GM23338 (cell line): ENCODE data around the gene NOX4. TPM values are rescaled to one million over a fixed set of nuclear protein-coding genes. Genes with fewer than 3 reads are reported as not detected.

Experiments used
- ATAC-seq: fragments of 200-7000 bp; cut with Tn5 transposase; 3 replicates; pipeline ENCODE4 v1.9.1; 2020
- DNase-seq: peaks from one replicate; pipeline ENCODE4 v3.0.0-alpha.2; 2015; ENCODE audit warnings: low spot score
- H2AFZ ChIP-seq: fragments of 200-600 bp; sonication (generic); 2 replicates; pipeline ENCODE4 v1.8.0; 2016; ENCODE audit warnings: antibody characterized with exemption, mild to moderate bottlenecking, moderate library complexity
- H3F3A ChIP-seq: fragments of 200-600 bp; sonication (generic); replicated peaks from 2 replicates; pipeline ENCODE4 v1.8.0; 2017; ENCODE audit warnings: antibody characterized with exemption, mixed run types, low read depth
- H3K27ac ChIP-seq: fragments of 200-600 bp; sonication (generic); 2 replicates; pipeline ENCODE4 v1.6.1; 2016; ENCODE audit warnings: low read depth
- H3K27me3 ChIP-seq: fragments of 200-600 bp; sonication (generic); 2 replicates; pipeline ENCODE4 v1.8.0; 2016; ENCODE audit warnings: mild to moderate bottlenecking, mixed run types, moderate library complexity; ENCODE audit not compliant: insufficient read depth
- H3K36me3 ChIP-seq: fragments of 200-600 bp; sonication (generic); 2 replicates; pipeline ENCODE4 v1.8.0; 2016; ENCODE audit warnings: mild to moderate bottlenecking; ENCODE audit not compliant: insufficient read depth
- H3K4me1 ChIP-seq: fragments of 200-600 bp; sonication (generic); 2 replicates; pipeline ENCODE4 v1.8.0; 2016; ENCODE audit warnings: mild to moderate bottlenecking, moderate library complexity; ENCODE audit not compliant: insufficient read depth
- H3K4me2 ChIP-seq: fragments of 200-600 bp; sonication (generic); 2 replicates; pipeline ENCODE4 v1.7.1; 2017; ENCODE audit warnings: mixed run types
- H3K4me3 ChIP-seq: fragments of 200-600 bp; sonication (generic); 2 replicates; pipeline ENCODE4 v1.6.1; 2016; ENCODE audit warnings: mixed run types
- H3K79me2 ChIP-seq: fragments of 200-600 bp; sonication (generic); replicated peaks from 2 replicates; pipeline ENCODE4 v1.8.0; 2017; ENCODE audit warnings: mild to moderate bottlenecking; ENCODE audit not compliant: insufficient read depth
- H3K9me2 ChIP-seq: fragments of 200-600 bp; sonication (generic); 2 replicates; pipeline ENCODE4 v1.8.0; 2017; ENCODE audit not compliant: insufficient read depth
- H4K20me1 ChIP-seq: fragments of 200-600 bp; sonication (generic); replicated peaks from 2 replicates; pipeline ENCODE4 v1.8.0; 2017; ENCODE audit warnings: mild to moderate bottlenecking; ENCODE audit not compliant: insufficient read depth
- H3K27ac Mint-ChIP-seq: 2 replicates; pipeline ENCODE4 v1.8.0; 2020; ENCODE audit warnings: inconsistent platforms, mild to moderate bottlenecking, moderate library complexity, mixed read lengths
- H3K27me3 Mint-ChIP-seq: 3 replicates; pipeline ENCODE4 v1.8.0; 2022; ENCODE audit warnings: low read depth, mild to moderate bottlenecking, moderate library complexity, mixed read lengths, inconsistent platforms; ENCODE audit not compliant: insufficient read depth, poor library complexity
- H3K36me3 Mint-ChIP-seq: 3 replicates; pipeline ENCODE4 v1.8.0; 2021; ENCODE audit warnings: low read depth, mild to moderate bottlenecking, inconsistent platforms, moderate library complexity, mixed read lengths
- H3K4me1 Mint-ChIP-seq: 3 replicates; pipeline ENCODE4 v1.8.0; 2020; ENCODE audit warnings: mild to moderate bottlenecking, inconsistent platforms, mixed read lengths
- H3K4me3 Mint-ChIP-seq: 3 replicates; pipeline ENCODE4 v1.8.0; 2021; ENCODE audit warnings: moderate library complexity, mild to moderate bottlenecking, inconsistent platforms, mixed read lengths
- H3K9me3 Mint-ChIP-seq: 3 replicates; pipeline ENCODE4 v1.8.0; 2020; ENCODE audit warnings: moderate library complexity, mild to moderate bottlenecking, inconsistent platforms, mixed read lengths
- CREB1 ChIP-seq: fragments of 250-450 bp; sonication (Bioruptor Pico); IDR thresholded peaks from 2 replicates; pipeline ENCODE4 v1.5.0; 2020; ENCODE audit warnings: low read depth, mild to moderate bottlenecking, moderate library complexity
- EZH2 ChIP-seq: fragments of 200-600 bp; sonication (generic); IDR thresholded peaks from one replicate; pipeline ENCODE4 v1.8.0; 2017; ENCODE audit warnings: antibody characterized with exemption, mild to moderate bottlenecking, low read depth; ENCODE audit not compliant: unreplicated experiment
- EZH2phosphoT487 ChIP-seq: fragments of 200-600 bp; sonication (generic); IDR thresholded peaks from one replicate; pipeline ENCODE4 v1.8.1; 2018; ENCODE audit warnings: antibody characterized with exemption; ENCODE audit not compliant: unreplicated experiment
- JUNB ChIP-seq: IDR thresholded peaks from one replicate; pipeline ENCODE4 v1.6.1; 2016; ENCODE audit warnings: antibody characterized with exemption; ENCODE audit not compliant: unreplicated experiment
- NANOG ChIP-seq: IDR thresholded peaks from 2 replicates; pipeline ENCODE4 v1.6.1; 2016; ENCODE audit warnings: antibody characterized with exemption, borderline replicate concordance
- POLR2AphosphoS5 ChIP-seq: IDR thresholded peaks from 2 replicates; pipeline ENCODE4 v1.6.1; 2016; ENCODE audit warnings: antibody characterized with exemption, low read depth
- STAT1 ChIP-seq: IDR thresholded peaks from one replicate; pipeline ENCODE4 v1.6.1; 2016; ENCODE audit warnings: antibody characterized with exemption; ENCODE audit not compliant: unreplicated experiment
- ZNF114 ChIP-seq: fragments of 250-450 bp; sonication (Bioruptor Pico); IDR thresholded peaks from 2 replicates; pipeline ENCODE4 v1.5.0; 2020; ENCODE audit warnings: mild to moderate bottlenecking, moderate library complexity
- ZNF331 ChIP-seq: fragments of 250-450 bp; sonication (Bioruptor Pico); IDR thresholded peaks from 2 replicates; pipeline ENCODE4 v1.5.0; 2020; ENCODE audit warnings: low read depth, mild to moderate bottlenecking, moderate library complexity
- polyA plus RNA-seq: library from polyadenylated mRNA; unstranded; fragments of >200 nt; fragmentation: Nextera tagmentation; extraction: Ambion mirVana; gene quantifications from 2 replicates; pipeline ENCODE4 v1.2.1, GENCODE V29; 2016
- total RNA-seq: library from RNA; depleted of rRNA; stranded (reverse); fragments of >200 nt; shearing (Covaris generic); gene quantifications from 2 replicates; pipeline ENCODE4 v1.2.3, GENCODE V29; 2014
- TF ChIP-seq, protein P1 (sequence below): fragments of 250-450 bp; sonication (Bioruptor Pico); IDR thresholded peaks from 2 replicates; pipeline ENCODE4 v1.5.0; 2020; ENCODE audit warnings: mild to moderate bottlenecking, moderate library complexity
- TF ChIP-seq, protein P2 (sequence below): IDR thresholded peaks from 2 replicates; pipeline ENCODE4 v1.6.1; 2016; ENCODE audit warnings: antibody characterized with exemption
- TF ChIP-seq, protein P3 (sequence below): IDR thresholded peaks from one replicate; pipeline ENCODE4 v1.6.1; 2018; ENCODE audit warnings: antibody characterized with exemption; ENCODE audit not compliant: unreplicated experiment

The NOX4 gene
- total and polyA plus RNA-seq, 2 experiments from 2014 or later = 1.9 to 2.6 TPM

DNA sequence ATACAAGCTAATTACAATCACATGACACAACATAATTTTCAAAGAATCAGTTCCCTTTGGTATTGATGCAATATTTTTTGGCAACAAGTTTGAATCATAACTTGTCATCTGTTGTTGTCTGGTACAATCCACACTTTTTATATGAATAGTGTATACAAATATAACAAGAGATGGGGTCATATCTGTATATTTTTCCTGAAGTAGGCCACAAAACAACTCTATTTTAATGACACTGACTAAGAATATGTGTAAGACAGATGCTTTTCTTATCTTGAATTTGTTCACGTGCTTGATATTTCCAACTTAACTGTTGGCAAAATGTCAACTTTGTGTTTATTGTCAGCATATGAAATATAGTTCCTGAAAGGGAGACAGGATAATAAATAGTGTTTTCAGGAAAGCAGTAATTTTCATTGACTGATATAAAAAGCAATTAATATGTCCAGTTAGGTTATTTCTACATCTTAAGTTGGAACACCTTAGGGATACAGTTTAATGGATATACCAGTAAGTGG lies 27.9 kb downstream of the NOX4 start:
- H3K27me3 ChIP-seq = no peaks in the 10 kb centered on the region
- peaks cover 1% of the 10 kb centered on the region for H3K27me3 Mint-ChIP-seq
- no peak overlapping the region for H3K4me2 ChIP-seq
- TF ChIP-seq ZNF114 (CRISPR knock-in tag) (no peak), NANOG (no peak), CREB1 (no peak), POLR2AphosphoS5 (no peak), EZH2phosphoT487 (no peak), ZNF331 (CRISPR knock-in tag) (no peak), JUNB (no peak), STAT1 (no peak), EZH2 (no peak)
- TF ChIP-seq, protein P1, sequence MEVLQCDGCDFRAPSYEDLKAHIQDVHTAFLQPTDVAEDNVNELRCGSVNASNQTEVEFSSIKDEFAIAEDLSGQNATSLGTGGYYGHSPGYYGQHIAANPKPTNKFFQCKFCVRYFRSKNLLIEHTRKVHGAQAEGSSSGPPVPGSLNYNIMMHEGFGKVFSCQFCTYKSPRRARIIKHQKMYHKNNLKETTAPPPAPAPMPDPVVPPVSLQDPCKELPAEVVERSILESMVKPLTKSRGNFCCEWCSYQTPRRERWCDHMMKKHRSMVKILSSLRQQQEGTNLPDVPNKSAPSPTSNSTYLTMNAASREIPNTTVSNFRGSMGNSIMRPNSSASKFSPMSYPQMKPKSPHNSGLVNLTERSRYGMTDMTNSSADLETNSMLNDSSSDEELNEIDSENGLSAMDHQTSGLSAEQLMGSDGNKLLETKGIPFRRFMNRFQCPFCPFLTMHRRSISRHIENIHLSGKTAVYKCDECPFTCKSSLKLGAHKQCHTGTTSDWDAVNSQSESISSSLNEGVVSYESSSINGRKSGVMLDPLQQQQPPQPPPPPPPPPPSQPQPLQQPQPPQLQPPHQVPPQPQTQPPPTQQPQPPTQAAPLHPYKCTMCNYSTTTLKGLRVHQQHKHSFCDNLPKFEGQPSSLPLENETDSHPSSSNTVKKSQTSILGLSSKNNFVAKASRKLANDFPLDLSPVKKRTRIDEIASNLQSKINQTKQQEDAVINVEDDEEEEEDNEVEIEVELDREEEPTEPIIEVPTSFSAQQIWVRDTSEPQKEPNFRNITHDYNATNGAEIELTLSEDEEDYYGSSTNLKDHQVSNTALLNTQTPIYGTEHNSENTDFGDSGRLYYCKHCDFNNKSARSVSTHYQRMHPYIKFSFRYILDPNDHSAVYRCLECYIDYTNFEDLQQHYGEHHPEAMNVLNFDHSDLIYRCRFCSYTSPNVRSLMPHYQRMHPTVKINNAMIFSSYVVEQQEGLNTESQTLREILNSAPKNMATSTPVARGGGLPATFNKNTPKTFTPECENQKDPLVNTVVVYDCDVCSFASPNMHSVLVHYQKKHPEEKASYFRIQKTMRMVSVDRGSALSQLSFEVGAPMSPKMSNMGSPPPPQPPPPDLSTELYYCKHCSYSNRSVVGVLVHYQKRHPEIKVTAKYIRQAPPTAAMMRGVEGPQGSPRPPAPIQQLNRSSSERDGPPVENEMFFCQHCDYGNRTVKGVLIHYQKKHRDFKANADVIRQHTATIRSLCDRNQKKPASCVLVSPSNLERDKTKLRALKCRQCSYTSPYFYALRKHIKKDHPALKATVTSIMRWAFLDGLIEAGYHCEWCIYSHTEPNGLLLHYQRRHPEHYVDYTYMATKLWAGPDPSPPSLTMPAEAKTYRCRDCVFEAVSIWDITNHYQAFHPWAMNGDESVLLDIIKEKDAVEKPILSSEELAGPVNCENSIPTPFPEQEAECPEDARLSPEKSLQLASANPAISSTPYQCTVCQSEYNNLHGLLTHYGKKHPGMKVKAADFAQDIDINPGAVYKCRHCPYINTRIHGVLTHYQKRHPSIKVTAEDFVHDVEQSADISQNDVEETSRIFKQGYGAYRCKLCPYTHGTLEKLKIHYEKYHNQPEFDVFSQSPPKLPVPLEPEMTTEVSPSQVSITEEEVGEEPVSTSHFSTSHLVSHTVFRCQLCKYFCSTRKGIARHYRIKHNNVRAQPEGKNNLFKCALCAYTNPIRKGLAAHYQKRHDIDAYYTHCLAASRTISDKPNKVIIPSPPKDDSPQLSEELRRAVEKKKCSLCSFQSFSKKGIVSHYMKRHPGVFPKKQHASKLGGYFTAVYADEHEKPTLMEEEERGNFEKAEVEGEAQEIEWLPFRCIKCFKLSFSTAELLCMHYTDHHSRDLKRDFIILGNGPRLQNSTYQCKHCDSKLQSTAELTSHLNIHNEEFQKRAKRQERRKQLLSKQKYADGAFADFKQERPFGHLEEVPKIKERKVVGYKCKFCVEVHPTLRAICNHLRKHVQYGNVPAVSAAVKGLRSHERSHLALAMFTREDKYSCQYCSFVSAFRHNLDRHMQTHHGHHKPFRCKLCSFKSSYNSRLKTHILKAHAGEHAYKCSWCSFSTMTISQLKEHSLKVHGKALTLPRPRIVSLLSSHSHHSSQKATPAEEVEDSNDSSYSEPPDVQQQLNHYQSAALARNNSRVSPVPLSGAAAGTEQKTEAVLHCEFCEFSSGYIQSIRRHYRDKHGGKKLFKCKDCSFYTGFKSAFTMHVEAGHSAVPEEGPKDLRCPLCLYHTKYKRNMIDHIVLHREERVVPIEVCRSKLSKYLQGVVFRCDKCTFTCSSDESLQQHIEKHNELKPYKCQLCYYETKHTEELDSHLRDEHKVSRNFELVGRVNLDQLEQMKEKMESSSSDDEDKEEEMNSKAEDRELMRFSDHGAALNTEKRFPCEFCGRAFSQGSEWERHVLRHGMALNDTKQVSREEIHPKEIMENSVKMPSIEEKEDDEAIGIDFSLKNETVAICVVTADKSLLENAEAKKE (CRISPR knock-in tag) = no peak
- TF ChIP-seq, protein P2, sequence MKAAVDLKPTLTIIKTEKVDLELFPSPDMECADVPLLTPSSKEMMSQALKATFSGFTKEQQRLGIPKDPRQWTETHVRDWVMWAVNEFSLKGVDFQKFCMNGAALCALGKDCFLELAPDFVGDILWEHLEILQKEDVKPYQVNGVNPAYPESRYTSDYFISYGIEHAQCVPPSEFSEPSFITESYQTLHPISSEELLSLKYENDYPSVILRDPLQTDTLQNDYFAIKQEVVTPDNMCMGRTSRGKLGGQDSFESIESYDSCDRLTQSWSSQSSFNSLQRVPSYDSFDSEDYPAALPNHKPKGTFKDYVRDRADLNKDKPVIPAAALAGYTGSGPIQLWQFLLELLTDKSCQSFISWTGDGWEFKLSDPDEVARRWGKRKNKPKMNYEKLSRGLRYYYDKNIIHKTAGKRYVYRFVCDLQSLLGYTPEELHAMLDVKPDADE = no peak
- TF ChIP-seq, protein P3, sequence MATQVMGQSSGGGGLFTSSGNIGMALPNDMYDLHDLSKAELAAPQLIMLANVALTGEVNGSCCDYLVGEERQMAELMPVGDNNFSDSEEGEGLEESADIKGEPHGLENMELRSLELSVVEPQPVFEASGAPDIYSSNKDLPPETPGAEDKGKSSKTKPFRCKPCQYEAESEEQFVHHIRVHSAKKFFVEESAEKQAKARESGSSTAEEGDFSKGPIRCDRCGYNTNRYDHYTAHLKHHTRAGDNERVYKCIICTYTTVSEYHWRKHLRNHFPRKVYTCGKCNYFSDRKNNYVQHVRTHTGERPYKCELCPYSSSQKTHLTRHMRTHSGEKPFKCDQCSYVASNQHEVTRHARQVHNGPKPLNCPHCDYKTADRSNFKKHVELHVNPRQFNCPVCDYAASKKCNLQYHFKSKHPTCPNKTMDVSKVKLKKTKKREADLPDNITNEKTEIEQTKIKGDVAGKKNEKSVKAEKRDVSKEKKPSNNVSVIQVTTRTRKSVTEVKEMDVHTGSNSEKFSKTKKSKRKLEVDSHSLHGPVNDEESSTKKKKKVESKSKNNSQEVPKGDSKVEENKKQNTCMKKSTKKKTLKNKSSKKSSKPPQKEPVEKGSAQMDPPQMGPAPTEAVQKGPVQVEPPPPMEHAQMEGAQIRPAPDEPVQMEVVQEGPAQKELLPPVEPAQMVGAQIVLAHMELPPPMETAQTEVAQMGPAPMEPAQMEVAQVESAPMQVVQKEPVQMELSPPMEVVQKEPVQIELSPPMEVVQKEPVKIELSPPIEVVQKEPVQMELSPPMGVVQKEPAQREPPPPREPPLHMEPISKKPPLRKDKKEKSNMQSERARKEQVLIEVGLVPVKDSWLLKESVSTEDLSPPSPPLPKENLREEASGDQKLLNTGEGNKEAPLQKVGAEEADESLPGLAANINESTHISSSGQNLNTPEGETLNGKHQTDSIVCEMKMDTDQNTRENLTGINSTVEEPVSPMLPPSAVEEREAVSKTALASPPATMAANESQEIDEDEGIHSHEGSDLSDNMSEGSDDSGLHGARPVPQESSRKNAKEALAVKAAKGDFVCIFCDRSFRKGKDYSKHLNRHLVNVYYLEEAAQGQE = no peak
- DNase-seq (no peak), ATAC-seq (no peak)
- H2AFZ ChIP-seq = no peak overlapping the region
- H3K27ac ChIP-seq = no peak overlapping the region
- no peaks in the 10 kb centered on the region for H3K36me3 Mint-ChIP-seq
- no peaks in the 10 kb centered on the region for H3K9me2 ChIP-seq
- no peaks in the 10 kb centered on the region for H4K20me1 ChIP-seq
- H3K4me3 Mint-ChIP-seq = no peak overlapping the region
- H3K36me3 ChIP-seq = no peaks in the 10 kb centered on the region
- no peaks in the 10 kb centered on the region for H3K4me1 Mint-ChIP-seq
- H3K4me3 ChIP-seq = no peak overlapping the region
- no peaks in the 10 kb centered on the region for H3K4me1 ChIP-seq
- H3K9me3 Mint-ChIP-seq = no peaks in the 10 kb centered on the region
- no peak overlapping the region for H3K27ac Mint-ChIP-seq
- no peaks in the 10 kb centered on the region for H3F3A ChIP-seq
- no peaks in the 10 kb centered on the region for H3K79me2 ChIP-seq
